NCI-H69 (cell line): ENCODE data around the gene KCNH1.

Experiments used
- DNase-seq: peaks from one replicate; lab custom pipeline; 2025; lab: John Stamatoyannopoulos, UW

Gene KCNH1

DNA sequence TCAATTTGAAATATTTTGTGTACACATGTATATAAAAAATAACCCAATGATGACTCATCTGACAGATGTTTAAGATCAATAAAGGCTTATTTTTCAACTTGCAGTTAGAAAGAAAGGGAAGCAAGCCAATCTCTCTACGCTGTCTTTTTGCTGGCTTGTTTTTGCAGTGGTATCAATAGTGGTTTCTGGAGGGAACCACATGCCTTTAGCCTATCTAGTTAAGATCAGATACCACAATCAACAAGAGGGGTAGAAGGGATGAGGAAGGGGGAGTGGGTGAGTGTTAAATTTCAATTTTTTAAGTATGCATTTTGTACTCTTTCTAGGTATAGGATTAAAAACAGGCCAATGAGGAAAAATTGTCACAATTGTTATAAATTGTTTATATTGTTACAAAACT is 276.2 kb downstream of the KCNH1 start:
- DNase-seq: peak; percentile 17

DNA sequence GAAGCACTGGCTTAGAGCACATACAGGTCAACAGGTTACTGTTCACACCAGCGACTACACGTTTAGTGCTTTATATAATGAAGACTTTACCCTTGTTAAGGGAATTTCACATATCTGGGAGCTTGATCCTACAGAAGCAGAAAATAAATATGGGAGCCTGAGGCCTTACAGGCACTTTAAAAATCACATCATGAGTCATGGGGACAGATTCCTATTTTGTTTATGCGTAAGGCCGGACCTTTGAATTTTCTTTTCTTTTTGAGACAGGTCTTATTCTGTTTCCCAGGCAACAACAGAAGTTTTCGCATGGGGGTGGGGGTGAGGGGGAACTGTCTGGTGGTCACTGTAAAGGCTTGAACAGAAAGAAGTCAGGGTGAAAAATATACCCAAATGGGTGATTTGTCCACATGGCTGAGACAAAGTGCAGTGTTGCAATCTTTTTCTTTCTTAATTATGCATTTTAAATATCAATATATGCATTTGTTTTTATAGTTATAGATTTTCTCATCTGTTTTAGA is 276.7 kb downstream of the KCNH1 start:
- no peak for DNase-seq

GRCh38 chr1:210855440-210855839 is 278.5 kb downstream of the KCNH1 start:
- DNase-seq: no peak

DNA sequence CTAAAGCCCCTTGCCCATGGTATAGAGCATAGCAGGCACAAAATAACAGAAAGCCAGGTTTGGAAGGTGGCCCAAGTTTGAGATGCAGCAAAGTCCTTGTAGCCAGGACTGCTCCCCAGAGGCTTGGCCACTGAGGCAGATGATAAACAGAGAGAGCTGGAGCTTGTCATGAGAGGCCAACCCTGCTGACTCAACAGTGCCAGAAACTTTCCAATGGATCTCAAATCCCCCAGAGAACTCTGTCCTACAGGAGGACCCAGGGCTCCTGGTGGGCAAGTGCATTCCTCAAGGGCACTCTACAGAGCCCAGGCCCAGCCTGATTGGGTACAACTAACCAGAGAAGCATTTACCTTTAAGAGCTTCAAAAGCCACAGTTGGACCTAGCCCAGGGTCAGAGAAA is 280.7 kb downstream of the KCNH1 start:
- DNase-seq: no peak

DNA sequence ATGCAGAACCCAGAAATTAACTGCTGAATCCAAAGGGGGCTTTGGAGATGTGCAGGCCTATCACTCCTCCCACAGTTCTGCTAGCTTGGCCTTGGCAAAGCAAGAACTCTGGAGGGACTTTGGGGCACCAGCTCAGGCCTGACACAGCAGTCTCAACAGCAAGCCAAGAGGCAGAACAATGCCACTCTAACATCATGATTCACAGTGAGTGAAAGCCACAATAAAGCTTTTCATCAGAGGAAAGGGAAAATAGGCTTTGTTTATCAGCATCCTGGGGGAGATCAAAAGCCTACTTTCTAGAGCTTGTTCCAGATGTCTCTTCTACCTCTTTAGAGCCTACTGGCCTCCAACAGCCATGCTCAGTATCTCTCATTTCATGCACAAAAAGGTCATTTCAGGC is 283.4 kb downstream of the KCNH1 start:
- no peak for DNase-seq

DNA sequence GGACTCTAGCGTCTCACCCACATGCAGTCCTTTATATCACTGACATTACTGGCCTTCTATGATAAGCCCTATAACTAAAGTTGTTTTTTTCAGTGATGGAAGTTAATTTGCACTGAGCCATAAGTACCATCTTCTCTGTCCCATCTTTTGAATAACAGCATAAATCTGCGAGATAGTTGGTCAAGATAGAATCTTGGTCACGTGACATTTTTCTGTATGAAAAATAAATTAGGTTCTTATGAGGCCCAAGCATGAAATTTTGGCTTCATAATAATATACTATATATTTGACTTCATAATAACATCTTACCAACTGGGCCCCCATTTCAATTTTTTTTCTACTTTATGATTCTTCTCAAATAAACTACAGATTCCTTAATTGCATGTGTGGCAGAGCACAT is 285.5 kb downstream of the KCNH1 start:
- no peak for DNase-seq

- DNase-seq: no peak
Observed at GRCh38 chr1:210841926-210842625, 291.9 kb downstream of the KCNH1 start.

DNA sequence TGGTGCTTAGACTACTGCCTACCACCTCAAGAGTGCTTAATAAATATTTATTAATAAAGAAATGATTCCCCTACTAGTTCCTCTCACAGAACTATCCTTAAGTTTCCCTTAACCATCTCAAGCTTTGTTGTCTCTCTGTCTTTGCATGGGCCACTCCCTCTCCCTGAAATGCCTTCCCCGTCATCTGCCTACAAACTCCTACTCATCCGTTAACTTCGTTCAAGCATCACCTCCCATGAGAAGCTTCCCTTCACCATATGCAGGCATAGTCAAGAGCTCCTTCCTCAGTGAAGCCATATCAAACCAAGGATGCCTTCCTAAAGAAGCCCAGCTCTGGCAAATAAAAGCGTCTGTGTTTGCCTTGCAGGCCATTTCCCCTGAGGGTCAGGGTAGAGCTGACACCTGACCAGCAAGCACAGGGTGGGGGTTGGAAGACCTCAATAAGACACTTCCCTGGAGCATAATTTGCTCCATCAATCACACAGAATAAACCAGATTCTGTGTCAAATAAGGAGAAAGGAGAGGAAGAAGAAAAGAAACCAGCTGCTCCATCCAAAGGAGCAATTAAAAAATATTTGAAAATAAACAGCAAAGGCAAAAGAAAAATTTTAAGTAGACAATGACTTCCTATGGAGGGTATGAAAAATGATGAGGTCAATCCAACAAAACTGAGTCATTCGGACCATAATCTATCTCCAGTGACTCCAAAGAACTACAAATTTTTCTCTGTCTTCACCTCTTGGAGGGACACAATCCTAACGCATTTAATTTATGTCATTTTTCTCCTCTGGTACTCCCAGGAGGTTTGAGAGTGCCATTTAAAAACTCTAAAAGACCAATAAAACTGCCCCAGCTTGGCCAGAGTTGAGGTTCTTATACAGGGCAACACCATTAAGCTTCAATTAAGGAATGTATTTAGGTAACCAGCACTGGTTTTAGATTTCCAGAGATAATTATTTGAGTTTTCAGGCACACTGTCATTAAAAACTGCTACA is 303.6 kb downstream of the KCNH1 start:
- peak; percentile 92 for DNase-seq

- no peak for DNase-seq
Observed at GRCh38 chr1:210828996-210829596, 304.9 kb downstream of the KCNH1 start.

DNA sequence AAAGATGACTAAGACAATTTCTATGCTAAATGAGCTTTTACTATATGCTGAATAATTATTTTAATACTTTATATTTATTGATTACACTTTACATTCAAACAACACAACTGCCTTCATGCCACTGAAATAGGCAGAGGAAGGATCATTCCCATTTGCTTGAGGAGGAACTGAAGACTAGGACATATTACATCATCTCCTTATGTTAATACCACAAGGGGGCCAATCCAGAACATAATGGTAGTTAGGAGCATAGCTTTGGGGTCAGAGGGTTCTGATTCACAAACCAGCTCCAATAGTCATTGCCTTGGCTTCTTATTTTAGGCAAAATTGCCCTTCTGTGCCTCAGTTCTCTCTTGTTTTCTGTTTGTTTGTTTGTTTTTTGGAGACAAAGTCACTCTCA is 306.5 kb downstream of the KCNH1 start:
- DNase-seq: peak; percentile 9

DNA sequence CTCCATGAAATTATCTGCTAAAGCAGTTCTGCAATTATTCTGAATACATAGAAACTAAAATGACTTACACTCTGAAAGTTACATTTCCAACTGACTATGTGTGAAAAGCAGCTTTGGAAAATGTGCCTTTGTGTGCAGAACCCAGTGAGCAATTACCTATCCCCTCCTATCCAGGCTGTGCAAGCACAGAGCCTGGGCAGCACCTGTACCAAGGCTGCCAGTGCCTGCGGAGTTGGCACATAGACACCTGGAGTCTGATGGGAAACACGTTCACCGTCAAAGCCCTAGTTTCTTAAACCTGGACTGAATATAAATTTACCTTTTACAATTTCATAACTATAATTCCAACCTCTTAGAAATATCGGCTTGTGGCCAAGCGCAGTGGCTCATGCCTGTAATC is 307.3 kb downstream of the KCNH1 start:
- DNase-seq: peak; percentile 31

- DNase-seq: no peak
Observed at GRCh38 chr1:210822932-210823331, 311.0 kb downstream of the KCNH1 start.

DNA sequence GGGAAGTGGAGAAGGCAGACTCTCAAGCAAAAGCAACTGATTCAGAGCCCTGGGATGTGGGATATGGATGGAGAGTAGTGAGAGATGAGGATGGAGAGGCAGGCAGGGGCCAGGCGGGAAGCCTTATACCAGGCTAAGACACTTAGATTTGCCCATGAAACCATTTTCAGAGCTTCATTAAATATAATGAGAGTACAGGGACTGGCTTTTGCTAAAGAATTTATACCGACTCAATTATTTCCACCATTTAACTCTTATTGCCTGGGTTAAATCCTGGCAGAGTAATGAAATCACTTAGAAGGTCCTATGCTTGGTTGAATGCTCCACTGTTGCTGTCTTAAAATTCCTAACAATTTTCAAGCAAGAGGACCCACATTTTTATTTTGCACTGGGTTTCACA is 311.7 kb downstream of the KCNH1 start:
- no peak for DNase-seq

GRCh38 chr1:210821615-210822014 is 312.3 kb downstream of the KCNH1 start:
- no peak for DNase-seq

- DNase-seq: no peak
Observed at GRCh38 chr1:210819266-210819665, 314.7 kb downstream of the KCNH1 start.

DNA sequence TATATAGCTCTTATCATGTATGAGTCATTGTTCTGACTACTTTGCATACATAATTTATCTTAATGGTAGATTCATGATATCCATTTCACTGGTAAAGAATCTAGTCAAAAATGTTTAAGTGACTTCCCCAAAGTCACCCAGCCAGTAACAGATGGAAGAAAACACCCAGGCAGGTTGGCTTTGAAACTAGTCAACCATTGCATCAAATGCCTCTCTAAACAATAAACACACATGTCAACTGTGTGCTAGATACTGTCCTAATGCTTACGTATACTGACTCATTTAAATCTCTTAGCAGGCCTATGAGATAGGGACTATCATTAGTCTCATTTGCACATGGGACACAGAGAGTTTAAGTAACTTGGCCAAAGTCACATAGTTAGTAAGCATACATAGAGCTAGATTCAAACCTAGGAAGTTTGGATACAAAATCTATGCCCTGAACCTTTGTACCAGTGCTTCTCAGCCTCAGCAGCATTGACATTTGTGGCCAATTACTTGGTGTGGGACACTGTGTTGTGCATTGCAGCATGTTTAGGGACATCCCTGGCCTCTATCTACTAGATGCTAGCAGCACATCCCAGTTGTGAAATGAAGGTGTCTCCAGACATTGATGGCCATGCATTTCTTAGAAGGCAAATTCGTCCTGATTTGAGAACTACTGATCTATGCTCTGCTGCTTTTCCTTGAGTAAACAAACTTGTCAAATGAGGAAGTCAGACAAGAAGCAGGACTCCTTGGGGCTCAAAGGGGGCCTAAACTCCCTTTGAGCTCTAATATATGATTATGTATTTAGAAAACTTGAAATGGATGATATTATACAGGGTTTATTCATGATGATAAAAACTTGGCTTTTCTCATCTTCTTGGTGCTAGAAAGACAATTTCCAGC is 316.3 kb downstream of the KCNH1 start:
- DNase-seq: peak; percentile 12

DNA sequence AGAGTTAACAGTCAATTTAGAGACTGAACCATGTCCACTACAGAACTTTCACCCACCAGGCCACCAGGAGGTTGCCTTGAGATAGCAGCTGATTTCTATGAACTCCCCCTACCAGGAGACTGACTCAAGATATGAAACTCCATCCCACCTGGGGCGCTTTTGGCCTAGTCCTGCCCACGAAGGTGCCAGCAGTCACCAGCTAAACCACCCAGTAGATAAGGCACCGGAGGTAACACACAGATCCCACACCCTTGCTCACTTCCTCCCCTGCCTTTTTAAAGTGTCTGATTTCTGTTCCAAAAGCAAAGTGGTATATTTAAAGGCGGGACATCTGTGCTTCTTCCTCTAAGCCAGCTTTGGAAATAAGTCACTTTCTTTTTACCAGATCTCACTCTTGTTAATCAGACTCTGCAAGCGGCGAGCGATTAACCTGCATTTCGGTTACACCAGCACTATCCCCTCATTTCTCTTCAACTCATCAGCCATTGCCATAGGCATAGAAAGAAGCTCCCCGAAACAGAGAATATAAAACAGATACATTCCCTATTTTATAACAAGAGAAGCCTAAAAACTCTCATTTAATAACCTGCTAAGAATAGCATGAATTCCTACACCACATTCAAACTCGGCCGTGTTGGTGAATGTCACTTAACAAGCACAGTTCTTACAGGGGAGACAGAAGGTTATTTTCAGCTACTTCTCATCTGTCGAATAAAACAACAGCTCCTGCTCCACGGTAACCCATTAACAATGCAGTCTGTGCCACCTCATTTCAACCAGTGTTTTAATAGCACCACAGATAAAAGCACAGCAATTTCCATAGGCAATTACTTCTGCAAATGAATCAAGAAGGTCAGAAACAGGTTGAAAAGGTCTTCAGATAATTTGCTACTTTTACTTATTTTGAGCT is 318.1 kb downstream of the KCNH1 start:
- peak; percentile 87 for DNase-seq

- DNase-seq: no peak
Observed at GRCh38 chr1:210814382-210815123, 319.4 kb downstream of the KCNH1 start.

DNA sequence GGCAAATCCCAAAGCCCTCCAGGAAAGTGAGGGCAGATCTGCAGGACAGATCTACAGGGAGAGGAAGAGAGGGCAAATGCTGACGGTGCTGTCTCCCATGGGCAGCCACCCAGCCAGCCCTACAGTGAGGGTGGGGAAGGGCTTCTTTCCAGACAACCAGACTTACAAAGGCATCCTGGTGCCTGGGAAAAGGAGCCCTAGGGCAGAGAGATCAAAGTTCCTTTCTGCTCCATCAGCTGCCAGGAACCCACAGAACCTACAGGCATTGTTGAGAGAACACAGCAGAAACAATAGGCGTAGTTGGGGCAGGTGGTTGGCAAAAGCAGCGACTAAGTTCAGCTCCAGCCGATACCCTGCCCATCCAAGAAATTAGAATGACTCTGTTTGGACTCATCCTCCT is 332.4 kb downstream of the KCNH1 start:
- DNase-seq: peak; percentile 15

DNA sequence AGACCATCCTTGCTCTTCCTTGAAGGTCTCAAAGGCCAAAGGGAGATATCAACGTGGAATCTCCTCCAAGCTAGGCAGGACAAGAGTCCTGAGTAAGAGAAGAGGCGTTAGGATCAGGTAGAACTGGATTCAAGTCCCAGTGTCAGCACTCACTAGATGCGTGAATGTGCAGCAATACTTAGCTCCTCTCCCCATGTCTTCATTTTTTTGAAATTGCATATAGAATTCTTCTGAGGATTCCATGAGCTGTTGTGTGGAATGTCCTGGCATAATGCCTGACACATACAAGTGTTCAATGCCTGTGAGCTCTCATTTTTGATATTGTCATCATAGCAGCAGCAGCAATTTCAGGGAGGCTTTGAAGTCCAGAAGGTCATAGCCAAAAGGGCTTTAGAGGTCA is 333.2 kb downstream of the KCNH1 start:
- DNase-seq: no peak
